Lower leg skin (tissue), 4 donors: Measurements from ENCODE around the gene HOXA7. TPM values are rescaled to one million over a fixed set of nuclear protein-coding genes. Genes with fewer than 3 reads are reported as not detected.
A peak's percentile ranks its signal among the peaks of the same experiment; 100 is the strongest.

Experiments
- DNase-seq, 2 donors: peaks; one replicate each; pipeline ENCODE4 v3.0.0-alpha.2; 2019; ENCODE audit warnings: low spot score in 2 of 2
- H3K4me3 ChIP-seq: fragments of 200-600 bp; sonication (generic); 2 replicates; pipeline ENCODE4 v1.5.1; 2017; ENCODE audit warnings: mild to moderate bottlenecking, low read depth; ENCODE audit not compliant: poor library complexity, severe bottlenecking
- POLR2A ChIP-seq, 2 donors: fragments of 450-650 bp; IDR thresholded peaks; one replicate each; pipeline ENCODE4 v1.6.1; 2016 to 2017; ENCODE audit warnings: antibody characterized with exemption in 2 of 2, mild to moderate bottlenecking in 1 of 2, moderate library complexity in 1 of 2
- WGBS, 2 donors: methylation state at CpG; one replicate each; pipeline ENCODE4 v1.1.5; 2018; 5-methylcytosine and 5-hydroxymethylcytosine counted together
- intact Hi-C: fragments of 100-400 bp; cut with DNase I; formaldehyde crosslinking; loops from one replicate; pipeline ENCODE4 v1.15.0; 2023; ENCODE audit warnings: low total_unique reads
- total RNA-seq, 4 donors: library from RNA; depleted of rRNA; stranded (reverse); fragments of >200 nt; gene quantifications; one replicate each; pipeline ENCODE4 v1.1.0, GENCODE V29; 2016
- TF ChIP-seq, protein P1 (sequence below), 3 donors: fragments of 450-650 bp; IDR thresholded peaks; one replicate each; pipeline ENCODE4 v1.5.1; 2016; ENCODE audit warnings: antibody characterized with exemption in 3 of 3, mild to moderate bottlenecking in 3 of 3, moderate library complexity in 2 of 3

HOXA7 gene
- total RNA-seq, 4 donors from 2014 or later, result 10.0 to 26.1 (median 18.1) TPM

DNA sequence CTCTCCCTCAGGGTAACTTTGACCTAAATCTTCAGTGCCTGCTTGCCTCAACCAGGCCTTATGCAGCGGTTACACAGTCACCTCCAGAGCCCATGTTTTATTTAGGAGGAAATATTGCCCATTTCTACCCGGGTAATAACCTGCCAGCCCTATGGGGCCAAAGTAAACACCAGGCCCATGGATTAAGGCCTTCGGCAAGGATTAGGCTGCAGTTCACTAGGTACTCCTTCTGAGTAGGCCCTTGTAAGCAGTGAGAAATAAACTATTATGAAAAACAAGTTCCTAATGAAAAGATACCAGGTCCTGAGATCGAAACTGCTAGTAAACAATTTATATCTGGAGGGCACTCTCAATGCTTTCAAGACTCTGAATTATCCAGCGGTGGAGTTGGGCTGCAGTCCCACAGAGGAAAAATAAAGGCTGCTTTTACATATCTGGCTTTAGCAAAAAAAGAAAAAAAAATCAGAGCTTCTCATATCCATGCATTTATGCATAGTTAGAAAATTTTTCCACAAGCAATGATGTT lies 21.4 kb upstream of the HOXA7 start:
- 54 to 57% methylated on average over 5 of the region's 5 CpGs for WGBS, 2 donors
- H3K4me3 ChIP-seq, result no peak overlapping the region
- DNase-seq, result peak in 1 of 2 donors; percentile 75
- intact Hi-C loops, result no loop called here
- TF ChIP-seq POLR2A (IDR thresholded peaks at IDR 0.05), result no peak
- TF ChIP-seq, protein P1, sequence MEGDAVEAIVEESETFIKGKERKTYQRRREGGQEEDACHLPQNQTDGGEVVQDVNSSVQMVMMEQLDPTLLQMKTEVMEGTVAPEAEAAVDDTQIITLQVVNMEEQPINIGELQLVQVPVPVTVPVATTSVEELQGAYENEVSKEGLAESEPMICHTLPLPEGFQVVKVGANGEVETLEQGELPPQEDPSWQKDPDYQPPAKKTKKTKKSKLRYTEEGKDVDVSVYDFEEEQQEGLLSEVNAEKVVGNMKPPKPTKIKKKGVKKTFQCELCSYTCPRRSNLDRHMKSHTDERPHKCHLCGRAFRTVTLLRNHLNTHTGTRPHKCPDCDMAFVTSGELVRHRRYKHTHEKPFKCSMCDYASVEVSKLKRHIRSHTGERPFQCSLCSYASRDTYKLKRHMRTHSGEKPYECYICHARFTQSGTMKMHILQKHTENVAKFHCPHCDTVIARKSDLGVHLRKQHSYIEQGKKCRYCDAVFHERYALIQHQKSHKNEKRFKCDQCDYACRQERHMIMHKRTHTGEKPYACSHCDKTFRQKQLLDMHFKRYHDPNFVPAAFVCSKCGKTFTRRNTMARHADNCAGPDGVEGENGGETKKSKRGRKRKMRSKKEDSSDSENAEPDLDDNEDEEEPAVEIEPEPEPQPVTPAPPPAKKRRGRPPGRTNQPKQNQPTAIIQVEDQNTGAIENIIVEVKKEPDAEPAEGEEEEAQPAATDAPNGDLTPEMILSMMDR (IDR thresholded peaks at IDR 0.05), result no peak

DNA sequence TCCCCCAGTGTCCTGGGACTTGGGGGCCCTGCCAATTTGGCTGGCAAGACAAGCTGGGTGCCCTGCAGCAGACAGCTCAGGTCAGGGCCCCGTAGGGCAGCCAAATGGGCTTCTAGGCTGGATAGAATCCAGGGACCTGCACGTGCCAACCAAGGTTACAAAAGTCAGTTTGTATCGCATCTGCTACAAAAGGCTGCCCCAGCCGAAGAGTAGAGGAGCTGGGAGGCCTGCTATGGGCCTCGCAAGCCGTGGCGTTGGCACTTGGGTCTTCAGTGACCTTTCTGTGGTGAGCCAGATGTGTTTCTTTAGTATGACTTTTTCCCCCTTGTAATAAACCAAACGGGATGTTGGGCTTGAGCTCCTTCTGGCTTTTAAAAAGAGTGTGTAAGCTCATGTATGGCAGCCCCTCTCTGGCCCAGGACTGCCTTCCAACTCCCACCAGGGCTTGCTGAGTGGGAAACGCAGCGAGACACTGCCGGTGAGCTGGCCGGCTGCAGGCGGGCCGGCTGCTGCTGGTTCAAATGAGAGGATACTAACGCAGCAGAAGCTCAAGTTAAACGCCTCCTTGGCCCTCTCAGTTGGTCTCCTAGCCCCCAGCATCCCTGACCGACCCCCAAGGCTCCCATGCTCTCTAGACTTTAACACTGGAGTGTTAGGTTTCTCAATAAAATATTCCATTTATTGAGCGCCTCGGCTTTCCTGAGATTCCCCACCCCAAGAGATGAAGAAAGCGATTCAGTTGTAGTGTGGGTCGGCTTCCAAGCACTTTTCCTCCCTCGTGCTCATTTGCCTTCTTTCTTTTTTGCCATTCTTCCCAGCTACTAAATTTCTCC lies 20.7 kb upstream of the HOXA7 start:
- WGBS, 2 donors, result 61 to 67% methylated on average over 22 of the region's 22 CpGs
- no peak overlapping the region for H3K4me3 ChIP-seq
- intact Hi-C loops, result no loop called here

DNA sequence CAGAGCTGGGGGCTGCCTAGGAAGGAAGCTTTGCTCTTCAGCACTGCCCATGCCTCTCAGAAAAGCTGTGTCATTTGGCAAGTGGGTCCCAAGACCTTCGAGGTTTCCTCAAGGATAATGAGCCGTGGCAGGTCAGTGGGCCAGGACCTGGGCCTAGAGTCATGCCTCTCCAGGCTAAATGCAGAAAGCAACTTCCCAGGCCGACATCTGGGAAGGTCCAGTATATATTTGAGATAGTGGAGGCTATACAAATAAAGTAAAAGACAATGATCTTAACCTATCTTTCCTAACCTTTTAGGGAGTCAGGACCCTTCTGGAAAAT lies 20.0 kb upstream of the HOXA7 start:
- no peak overlapping the region for H3K4me3 ChIP-seq
- no peak for TF ChIP-seq POLR2A (IDR thresholded peaks at IDR 0.05)
- TF ChIP-seq, protein P1 (IDR thresholded peaks at IDR 0.05), result no peak
- intact Hi-C loops, result no loop called here
- peak in 1 of 2 donors; percentile 84 for DNase-seq
- WGBS, 2 donors, result 56 to 60% methylated on average over 3 of the region's 3 CpGs

More for the DNA sequence above, 20.7 kb upstream of the HOXA7 start:
- TF ChIP-seq, protein P1 (IDR thresholded peaks at IDR 0.05), result no peak
- TF ChIP-seq POLR2A (IDR thresholded peaks at IDR 0.05), result no peak
- peak in 1 of 2 donors; percentile 86 for DNase-seq

DNA sequence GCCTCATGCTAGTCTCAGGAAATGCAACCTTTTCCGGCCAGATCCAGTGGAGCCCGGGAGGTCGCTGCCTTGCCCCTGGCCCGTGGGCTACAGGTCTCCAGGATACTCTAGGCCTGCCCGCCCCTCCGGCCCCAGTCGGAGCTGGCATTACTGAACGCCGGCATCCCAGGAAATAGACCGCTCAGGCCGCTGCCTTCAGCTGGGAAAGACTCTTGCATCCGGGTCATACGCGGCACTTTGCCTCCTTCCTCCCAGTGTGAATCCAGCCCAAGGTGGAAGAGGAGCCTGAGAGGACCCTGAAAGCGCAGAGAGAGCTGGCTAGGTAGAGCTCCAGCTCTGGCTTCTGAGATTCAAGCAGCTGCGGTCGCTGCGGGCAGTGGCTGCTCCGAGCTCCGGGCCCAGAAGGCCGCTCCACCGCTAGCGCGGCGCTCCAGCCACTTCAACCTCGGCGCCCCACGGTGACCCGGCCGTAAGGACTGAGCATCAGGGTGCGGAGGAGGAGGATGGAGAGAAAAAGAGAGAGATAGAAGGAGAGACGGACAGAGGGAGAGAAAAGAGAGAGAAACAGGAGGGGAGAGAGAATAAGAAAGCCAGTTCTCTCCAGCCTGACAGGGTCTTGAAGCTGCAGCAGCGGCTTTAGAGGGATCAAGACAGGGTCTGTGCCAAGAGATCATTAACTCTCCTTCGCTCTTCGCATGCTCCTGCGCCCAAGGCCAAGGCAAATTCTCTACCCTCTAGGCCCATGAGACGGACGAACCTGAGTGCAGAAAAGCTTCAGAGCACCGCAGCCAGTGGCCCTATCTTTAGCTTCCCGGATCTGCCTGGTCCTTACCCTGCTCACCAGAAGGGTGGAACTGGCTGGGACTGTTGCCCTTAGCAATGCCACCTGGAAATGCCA lies 19.4 kb upstream of the HOXA7 start:
- no peak overlapping the region for H3K4me3 ChIP-seq
- intact Hi-C loops, result no loop called here
- peak in 1 of 2 donors; percentile 79 for DNase-seq
- TF ChIP-seq POLR2A (IDR thresholded peaks at IDR 0.05), result no peak
- TF ChIP-seq, protein P1 (IDR thresholded peaks at IDR 0.05), result no peak
- WGBS, 2 donors, result 67 to 68% methylated on average over 37 of the region's 40 CpGs

DNA sequence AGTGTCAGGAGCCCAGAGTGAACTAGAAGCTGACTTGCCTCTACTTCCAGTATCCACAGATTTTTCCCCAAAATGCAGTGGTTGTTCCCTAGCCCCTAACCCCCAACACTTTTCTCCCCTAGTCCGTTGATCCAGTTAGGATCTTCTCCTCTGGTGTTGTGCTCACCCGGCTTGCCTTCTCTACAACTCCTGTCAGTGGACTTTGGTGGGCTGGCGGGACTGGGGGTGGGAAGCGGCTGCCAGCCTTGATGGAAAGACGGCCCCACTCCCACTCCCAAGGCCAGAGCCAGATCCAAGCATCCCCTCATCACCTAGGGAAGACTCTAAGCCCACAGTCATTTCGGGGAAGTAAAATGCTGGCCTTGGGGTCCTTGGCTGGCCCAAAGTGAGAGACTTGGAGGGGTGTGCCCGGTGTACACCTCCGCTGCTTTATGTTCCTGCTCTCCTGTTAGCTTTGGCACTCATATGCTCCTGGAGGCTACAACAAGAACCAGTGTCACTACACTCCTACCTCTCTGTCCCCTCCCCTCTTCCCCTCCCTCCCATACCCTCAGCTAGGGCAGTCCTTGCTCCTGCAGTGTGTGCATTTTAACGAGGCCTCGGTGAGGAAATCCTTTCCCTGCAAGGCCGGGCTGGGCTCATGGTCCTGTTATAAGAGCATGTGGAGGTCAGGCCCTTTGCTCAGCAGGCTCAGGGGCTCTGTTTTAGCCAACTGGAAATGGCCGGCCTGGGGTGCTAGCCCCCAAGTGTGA lies 18.6 kb upstream of the HOXA7 start:
- no peak overlapping the region for H3K4me3 ChIP-seq
- intact Hi-C loops, result no loop called here
- peak in 1 of 2 donors; percentile 90 for DNase-seq
- TF ChIP-seq POLR2A (IDR thresholded peaks at IDR 0.05), result no peak
- TF ChIP-seq, protein P1 (IDR thresholded peaks at IDR 0.05), result no peak
- 65 to 75% methylated on average over 12 of the region's 12 CpGs for WGBS, 2 donors
